Calu3 (cell line): ENCODE data around the gene ISOC2. TPM values are rescaled to one million over a fixed set of nuclear protein-coding genes. Genes with fewer than 3 reads are reported as not detected.

ENCODE experiments used
- BruUV-seq: library from RNA; stranded (reverse); fragments of 400-500 nt; replicated peaks from 2 replicates; lab custom pipeline; 2021; lab: Mats Ljungman, UMichigan
- CTCF ChIA-PET: fragments of 300-600 bp; sonication (Branson Sonifier 250); formaldehyde crosslinking; loops from one replicate; lab custom pipeline; 2022; ENCODE audit warnings: antibody characterized with exemption; lab: Charles Lee
- DNase-seq: peaks from one replicate; pipeline ENCODE4 v3.0.0; 2022
- H3K27ac Mint-ChIP-seq: one replicate; pipeline ENCODE4 v1.8.0; 2022; ENCODE audit warnings: mixed read lengths; ENCODE audit not compliant: unreplicated experiment
- H3K27me3 Mint-ChIP-seq: one replicate; pipeline ENCODE4 v1.8.0; 2022; ENCODE audit warnings: mixed read lengths; ENCODE audit not compliant: unreplicated experiment
- H3K36me3 Mint-ChIP-seq: one replicate; pipeline ENCODE4 v1.8.0; 2022; ENCODE audit warnings: mild to moderate bottlenecking, moderate library complexity, mixed read lengths; ENCODE audit not compliant: insufficient read depth, unreplicated experiment
- H3K4me1 Mint-ChIP-seq: one replicate; pipeline ENCODE4 v1.8.0; 2022; ENCODE audit warnings: mild to moderate bottlenecking, low read depth, mixed read lengths; ENCODE audit not compliant: unreplicated experiment
- H3K4me3 Mint-ChIP-seq: one replicate; pipeline ENCODE4 v1.8.0; 2022; ENCODE audit warnings: mild to moderate bottlenecking, low read depth, moderate library complexity, mixed read lengths; ENCODE audit not compliant: unreplicated experiment
- H3K9me3 Mint-ChIP-seq: one replicate; pipeline ENCODE4 v1.8.0; 2022; ENCODE audit warnings: low read depth, mixed read lengths; ENCODE audit not compliant: unreplicated experiment
- CTCF ChIP-seq: fragments of 200-600 bp; IDR thresholded peaks from one replicate; pipeline ENCODE4 v1.8.0; 2022; ENCODE audit warnings: antibody characterized with exemption; ENCODE audit not compliant: unreplicated experiment
- intact Hi-C: fragments of 100-400 bp; cut with micrococcal nuclease; formaldehyde crosslinking; loops from one replicate; pipeline ENCODE4 v1.10.0; 2022; ENCODE audit not compliant: unreplicated experiment
- total RNA-seq: library from RNA; stranded (reverse); gene quantifications from 2 replicates; pipeline ENCODE4 v1.2.3, GENCODE V29; 2022

The ISOC2 gene
- total RNA-seq, 1 experiment from 2014 or later = 44.9 TPM

GRCh38 chr19:55494172-55494761, 32.8 kb upstream of the ISOC2 start:
- CTCF ChIA-PET = no interaction called here
- Mint-ChIP-seq H3K36me3 (peaks cover 5% of the 10 kb centered on the region), H3K4me1 (no peaks in the 10 kb centered on the region), H3K27ac (no peak overlapping the region), H3K27me3 (peaks cover 88% of the 10 kb centered on the region), H3K9me3 (no peaks in the 10 kb centered on the region), H3K4me3 (no peak overlapping the region)
- intact Hi-C loops = no loop called here
- DNase-seq = no peak
- no peak for TF ChIP-seq CTCF
- no TSS peak for BruUV-seq

GRCh38 chr19:55493645-55494171, 32.3 kb upstream of the ISOC2 start:
- H3K36me3 Mint-ChIP-seq = peaks cover 6% of the 10 kb centered on the region
- H3K4me1 Mint-ChIP-seq = no peaks in the 10 kb centered on the region
- no peak for TF ChIP-seq CTCF
- H3K27ac Mint-ChIP-seq = no peak overlapping the region
- no peaks in the 10 kb centered on the region for H3K9me3 Mint-ChIP-seq
- CTCF ChIA-PET = no interaction called here
- no peak for DNase-seq
- intact Hi-C loops = no loop called here
- no peak overlapping the region for H3K4me3 Mint-ChIP-seq
- H3K27me3 Mint-ChIP-seq = peaks cover 82% of the 10 kb centered on the region
- no TSS peak for BruUV-seq

- H3K36me3 Mint-ChIP-seq = peaks cover 11% of the 10 kb centered on the region
- H3K4me1 Mint-ChIP-seq = no peaks in the 10 kb centered on the region
- H3K9me3 Mint-ChIP-seq = no peaks in the 10 kb centered on the region
- H3K4me3 Mint-ChIP-seq = no peak overlapping the region
- intact Hi-C loops = no loop called here
- peaks cover 78% of the 10 kb centered on the region for H3K27me3 Mint-ChIP-seq
- BruUV-seq = no TSS peak
- H3K27ac Mint-ChIP-seq = no peak overlapping the region
- no peak for TF ChIP-seq CTCF
- DNase-seq = no peak
- CTCF ChIA-PET = no interaction called here
Observed at GRCh38 chr19:55493052-55493644, 31.7 kb upstream of the ISOC2 start.

GRCh38 chr19:55492362-55492944, 31.0 kb upstream of the ISOC2 start:
- Mint-ChIP-seq H3K36me3 (peaks cover 18% of the 10 kb centered on the region), H3K27me3 (peaks cover 71% of the 10 kb centered on the region), H3K4me3 (no peak overlapping the region), H3K9me3 (no peaks in the 10 kb centered on the region), H3K4me1 (no peaks in the 10 kb centered on the region), H3K27ac (no peak overlapping the region)
- intact Hi-C loops = no loop called here
- no TSS peak for BruUV-seq
- CTCF ChIA-PET = no interaction called here
- no peak for TF ChIP-seq CTCF
- DNase-seq = no peak
